ENCODE data around the gene LGALS3BP.
A peak's percentile ranks its signal among the peaks of the same experiment; 100 is the strongest.

LGALS3BP gene

DNA sequence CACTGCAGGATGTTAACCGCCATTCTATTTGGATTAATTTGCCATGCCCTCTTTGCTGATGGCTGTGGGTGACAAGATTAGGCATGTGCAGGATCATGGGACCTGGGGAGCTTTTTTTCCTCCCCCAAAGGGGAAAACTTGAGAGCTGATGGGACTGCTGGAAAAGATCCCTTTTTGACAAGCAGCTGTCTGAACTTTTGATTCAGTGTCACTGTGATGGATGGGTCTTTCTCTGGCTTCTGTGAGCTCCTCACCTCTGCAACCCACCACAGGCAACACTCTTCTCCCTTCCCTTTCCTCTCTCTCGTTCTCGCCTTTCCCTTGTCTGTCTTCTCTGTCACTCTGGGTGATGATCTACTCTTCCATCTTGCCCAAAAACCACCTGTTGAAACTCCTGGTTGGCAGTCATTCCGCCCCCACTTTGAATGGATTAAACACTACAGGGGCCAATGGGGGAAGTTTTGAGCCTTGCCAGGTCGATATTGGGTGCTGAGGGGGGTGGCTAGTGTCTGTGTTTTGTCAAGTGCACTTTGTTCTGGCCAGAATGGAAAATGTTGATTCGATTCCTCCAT lies 32.9 kb upstream of the LGALS3BP start:
- no peak for DNase-seq

DNA sequence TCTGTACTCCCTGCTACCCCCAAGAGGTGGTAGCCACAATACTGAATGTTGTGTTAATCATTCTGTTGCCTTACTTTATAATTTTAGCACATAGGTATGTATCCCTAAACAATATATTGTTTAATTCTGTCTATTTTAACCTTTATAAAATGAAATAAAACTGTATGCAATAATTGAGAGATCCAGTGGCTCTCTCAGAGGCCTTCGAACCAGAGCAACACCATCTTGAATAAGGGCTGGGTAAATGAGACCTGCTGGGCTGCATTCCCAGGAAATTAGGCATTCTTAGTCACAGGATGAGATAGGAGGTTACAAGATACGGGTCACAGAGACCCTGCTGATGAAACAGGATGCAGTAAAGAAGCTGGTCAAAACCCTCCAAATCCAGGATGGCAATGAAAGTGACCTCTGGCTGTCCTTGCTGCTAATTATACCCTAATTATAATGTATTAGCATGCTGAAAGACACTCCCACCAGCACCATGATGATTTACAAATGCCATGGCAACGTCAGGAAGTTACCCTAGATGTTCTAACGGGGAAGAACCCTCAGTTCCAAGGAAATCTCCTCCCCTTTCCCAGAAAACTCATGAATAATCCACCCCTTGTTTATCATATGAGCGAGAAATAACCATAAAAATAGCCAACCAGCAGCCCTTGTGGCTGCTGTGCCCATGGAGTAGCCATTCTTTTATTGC lies 31.9 kb upstream of the LGALS3BP start:
- DNase-seq: no peak

DNA sequence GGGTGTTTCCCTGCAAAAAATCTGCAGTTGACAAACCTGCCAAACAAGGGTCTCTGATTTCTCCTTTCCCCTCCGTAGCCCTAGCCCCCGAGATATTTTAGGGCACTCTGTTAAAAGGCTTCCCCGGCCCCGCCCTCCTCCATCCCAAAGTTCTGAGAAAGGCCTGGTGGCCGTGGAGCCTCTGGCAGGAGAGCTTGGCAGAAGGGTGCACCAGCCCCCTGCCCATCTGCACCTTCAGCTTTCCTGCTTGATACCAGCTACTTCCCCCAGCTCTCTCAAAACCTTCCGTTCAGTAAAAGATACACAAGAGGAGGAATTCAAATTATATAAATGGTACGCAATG lies 30.6 kb upstream of the LGALS3BP start:
- DNase-seq: no peak

DNA sequence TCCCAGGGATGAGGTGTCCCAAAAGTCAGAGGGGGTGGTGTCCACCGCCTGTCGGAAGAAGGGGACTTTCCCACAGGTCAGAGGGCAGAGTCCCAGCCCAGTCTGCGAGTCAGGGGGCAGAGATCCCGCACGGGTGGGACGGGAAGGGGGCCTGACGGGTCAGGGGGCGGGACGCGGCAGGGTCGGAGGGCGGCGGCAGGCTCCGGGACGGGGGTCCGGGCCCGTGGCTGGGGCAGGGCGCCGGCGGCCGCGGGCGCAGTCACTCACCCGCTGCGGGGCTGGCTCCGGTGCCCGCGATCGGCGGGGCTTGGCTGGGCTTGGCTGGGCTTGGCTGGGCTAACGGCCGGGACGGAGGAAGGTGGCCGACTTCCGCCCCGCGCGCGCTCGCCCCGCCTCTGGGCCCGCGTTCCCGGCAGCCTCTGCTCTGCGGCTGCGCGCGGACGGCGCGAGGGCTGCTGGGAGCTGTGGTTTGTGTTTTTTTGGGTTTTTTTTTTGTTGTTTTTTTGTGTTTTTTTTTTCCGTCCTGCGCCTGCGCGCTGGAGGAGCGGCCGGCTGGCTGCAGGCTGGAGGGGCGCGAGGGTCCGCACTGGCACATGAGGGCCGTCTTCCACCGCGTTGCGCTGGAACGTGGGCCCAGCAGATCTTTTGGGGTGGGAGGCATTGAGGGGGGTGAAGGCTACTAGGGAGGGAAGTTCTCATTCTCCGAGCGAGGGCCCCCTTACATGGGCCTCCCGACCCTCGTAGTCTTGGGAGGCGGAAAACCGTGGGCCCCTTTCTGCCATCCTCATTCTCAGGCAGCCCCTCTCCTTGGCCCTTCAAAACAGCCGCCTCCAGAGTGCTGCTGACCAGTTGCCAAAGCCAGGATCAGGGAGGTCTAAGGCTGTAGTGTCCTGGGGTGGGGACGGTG lies 29.9 kb upstream of the LGALS3BP start, which contains the start of gene CANT1:
TSS of gene CANT1 (minus strand) at position 368 of the 907 bp plus-strand sequence. CDS start 12,142 bp downstream, outside the sequence.
- peak; percentile 70 to 88 (median 74) for DNase-seq

DNA sequence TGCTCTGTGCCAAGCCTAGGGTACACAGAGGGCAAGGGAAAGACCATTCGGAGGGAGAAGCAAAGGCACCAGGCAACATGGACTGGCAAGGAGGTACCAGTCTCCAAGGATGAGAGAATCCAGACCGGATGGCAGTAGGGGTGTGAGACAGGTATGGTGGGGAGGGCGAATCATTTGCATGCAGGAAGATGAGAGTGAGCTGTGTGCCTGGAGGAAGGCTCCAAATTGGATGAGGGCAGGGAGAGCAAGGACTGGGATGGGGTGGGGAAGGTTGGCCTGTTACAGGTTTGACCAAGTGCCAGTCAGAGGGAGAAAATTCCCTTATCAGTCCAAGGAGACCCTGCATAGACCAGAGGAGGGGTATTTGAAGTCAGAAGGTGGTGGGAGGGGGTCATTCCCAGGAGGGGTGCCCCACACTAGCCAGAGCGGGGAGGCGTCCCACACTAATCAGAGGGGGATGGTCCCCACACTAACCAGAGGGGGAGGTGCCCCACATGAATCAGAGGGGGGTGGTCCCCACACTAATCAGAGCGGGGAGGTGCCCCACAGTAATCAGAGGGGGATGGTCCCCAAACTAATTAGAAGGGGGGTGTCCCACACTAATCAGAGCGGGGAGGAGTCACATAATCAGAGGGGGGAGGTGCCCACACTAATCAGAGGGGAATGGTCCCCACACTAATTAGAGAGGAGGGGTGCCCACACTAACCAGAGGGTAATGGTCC lies 29.1 kb upstream of the LGALS3BP start:
- no peak for DNase-seq

DNA sequence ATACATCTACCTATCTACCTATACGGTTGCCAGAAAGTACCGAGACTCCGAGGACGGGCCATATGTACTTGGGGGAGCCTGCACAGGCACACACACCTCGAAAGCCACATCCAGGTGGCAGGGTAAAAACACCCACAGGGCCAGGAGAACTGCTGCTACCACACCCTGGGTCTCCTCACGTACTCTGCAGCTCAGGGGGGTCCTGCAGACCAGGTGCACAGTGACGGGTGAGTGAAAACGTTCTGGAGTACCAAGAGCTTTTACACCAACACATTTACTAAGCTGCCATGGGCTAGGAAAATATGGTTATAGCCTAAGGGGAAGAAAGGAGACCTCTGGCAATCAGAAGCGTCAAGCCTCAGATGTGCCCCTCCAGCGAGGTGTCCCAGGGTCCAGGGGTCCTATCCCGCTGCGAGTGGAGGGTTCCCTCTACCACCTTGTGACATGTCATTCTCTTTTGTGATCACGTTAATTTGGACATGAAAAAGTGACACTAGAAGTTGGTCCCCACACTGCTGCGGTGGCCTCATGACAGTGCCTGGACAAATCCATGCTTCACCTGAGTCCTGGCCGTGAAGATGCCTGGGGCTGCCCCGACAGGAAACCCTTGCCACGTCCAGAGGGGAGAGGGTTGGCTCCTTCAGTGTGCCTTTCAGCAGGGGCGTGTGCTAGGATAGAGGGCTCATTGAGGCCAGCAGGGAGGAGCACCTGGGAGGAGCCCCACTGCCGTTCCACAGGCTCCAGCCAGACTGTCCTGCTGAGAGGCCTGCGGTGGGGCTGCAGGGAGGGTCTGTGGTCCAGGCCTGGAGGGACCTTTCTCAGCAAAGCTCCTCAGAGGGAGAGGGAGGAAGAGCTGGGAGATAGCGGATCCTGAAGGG lies 28.0 kb upstream of the LGALS3BP start:
- no peak for DNase-seq

DNA sequence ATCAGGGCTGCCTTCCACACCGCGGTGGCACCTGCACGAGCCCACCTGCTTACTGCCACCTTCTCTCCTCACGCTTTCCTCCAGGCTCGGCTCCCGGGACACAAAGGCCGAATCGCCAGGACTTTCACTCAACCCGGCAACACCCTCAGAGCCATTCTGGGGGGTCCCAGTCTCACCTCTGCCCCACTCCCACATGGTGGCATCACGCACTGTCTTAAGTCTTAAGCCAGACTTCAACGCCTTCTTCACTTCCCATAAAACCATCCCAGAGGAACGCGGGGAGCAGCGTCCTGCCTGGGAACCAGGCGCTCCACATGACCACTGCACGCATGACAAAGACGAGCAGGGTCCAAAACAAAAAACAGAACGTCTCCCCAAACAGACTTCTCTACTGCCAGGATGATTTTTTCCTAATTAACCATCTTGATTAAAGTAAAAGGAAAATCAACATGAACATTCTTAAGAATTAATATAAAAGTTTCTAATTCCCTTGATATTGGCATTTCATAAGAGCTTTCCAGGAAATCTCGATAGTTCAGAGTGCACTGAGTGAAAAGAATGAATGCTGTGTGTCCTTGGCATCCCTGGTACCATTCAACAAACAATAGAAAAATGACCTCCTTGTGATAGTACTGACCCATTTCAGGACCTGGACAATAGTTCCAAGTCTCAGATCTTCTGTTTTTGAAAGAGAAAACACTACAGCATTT lies 27.2 kb upstream of the LGALS3BP start:
- DNase-seq: no peak

DNA sequence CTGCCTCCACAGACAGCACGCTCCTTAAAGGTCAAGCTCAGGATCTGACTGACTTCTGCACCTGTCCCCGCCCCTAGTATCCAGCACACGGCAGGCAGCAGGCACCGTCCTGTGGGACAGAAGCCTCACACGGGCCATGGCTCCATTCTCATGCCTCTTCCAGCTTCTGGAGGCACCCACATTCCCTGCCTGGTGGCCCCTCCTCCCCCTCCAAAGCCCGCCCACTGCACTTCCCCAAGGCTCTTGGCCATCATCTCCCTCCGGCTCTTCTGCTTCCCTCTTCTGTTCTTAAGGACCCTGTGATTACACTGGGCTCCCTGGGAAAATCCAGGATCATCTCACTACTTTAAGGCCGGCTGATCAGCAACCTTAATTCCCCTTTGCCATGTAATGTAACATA lies 26.3 kb upstream of the LGALS3BP start:
- no peak for DNase-seq

DNA sequence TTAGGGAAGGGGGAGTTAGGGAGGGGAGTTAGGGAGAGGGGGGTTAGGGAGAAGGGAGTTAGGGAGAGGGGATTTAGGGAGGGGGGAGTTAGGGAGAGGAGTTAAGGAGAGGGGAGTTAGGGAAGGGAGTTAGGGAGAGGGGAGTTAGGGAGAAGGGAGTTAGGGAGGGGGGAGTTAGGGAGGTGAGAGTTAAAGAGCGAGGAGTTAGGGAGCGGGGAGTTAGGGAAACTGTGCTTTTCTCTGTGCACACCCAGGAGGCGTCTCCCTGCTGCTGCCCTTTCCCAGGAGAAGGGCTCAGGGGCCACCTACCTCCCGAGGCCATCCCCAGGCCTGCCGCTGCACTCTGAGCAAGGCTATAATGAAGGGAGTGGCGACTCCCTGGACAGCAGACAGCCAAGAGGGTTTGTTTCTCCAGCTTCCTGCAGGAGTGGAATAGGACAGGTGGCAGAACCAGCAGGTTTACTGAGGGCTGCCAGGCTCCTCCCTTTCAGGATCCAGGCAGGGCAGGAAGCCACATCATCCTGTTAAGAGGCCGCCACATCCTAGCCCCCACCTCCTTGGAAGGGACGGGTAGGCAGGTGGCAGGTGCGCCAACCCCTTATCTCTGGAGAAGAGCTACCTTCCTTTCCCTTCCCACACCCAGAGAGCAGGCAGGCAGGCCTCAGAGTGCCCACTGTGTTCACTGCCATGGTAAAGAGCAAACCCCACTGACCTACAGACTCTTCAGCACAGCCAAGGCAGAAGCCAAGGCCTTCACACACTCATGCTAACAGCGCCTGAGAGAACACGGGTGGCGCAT lies 25.5 kb upstream of the LGALS3BP start:
- no peak for DNase-seq

DNA sequence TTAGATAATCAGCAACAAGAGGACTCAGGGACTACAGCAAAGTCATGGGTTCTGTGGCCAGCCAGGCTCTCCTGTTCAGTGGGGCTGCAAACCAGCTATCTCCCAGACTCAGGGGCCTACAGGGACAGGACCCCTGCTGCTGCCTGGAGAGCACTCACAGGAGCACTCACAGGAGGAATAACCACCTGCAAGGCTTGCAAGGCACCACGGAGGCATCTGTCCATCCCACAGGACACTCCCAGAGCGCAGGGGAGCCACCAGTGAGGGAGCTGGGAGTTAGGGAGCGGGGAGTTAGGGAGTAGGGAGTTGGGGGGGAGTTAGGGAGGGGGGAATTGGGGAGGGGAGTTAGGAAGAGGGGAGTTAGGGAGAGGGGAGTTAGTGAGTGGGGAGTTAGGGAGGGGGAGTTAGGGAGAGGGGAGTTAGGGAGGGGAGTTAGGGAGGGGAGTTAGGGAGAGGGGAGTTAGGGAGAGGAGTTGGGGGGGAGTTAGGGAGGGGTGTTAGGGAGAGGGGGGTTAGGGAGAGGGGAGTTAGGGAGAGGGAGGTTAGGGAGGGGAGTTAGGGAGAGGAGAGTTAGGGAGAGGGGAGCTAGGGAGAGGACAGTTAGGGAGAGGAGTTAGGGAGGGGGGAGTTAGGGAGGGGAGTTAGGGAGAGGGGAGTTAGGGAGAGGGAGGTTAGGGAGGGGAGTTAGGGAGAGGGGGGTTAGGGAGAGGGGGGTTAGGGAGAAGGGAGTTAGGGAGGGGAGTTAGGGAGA lies 24.1 kb upstream of the LGALS3BP start:
- no peak for DNase-seq

DNA sequence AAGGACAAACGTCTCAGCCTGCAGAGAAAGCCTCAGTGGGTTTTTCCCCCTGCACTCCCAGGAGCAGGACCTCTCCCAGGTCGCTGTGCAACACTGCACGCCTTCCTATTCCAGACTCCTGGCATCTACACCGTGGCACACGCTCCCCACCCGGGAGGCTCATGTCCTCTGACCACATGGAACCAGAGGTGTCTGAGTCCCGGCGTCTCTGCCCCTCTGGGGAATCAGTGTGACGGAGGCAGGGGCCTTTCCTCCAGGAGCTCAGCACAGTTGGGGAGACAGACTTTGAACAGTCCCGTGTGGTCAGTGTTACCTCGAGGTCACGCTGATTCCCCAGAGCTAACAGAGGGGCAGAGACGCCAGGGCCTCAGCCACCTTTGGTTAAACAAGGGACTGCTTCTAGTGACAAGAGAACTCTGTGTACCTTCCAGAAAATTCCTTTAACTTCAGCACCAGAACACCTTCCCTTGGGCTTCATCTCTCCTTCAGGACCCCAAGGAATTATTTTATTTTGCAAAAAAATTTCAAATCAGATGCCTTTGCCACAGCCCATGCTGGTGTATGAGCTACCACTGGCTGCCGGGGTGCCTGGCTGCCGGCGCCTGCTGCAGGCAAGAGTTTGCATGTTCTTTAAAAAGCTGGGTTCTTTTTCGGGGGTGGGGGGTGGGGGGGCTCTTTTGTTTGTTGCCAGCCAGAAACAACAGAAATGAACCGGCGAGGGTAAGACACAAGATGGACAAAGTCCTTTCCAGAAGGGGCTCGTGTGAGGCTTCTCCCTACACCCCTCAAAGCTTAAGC lies 23.3 kb upstream of the LGALS3BP start:
- DNase-seq: no peak

DNA sequence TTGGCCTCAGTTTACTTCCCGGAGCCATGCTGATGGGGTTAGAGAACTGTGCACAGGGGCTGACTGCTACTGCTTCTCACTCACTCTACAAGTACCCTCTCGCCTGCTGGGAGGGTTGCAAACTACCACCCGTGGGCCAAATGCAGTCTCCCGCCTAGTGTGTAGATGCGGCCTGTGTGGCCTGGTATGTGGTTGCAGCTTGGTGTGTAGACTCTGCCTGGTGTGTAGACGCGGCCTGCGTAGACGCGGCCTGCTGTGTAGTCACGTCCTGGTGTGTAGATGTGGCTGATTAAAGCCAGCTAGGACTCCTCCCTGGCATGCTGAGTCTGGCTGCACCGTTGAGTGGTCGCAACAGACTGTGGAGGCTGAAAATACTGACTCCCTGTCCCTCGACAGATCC lies 22.6 kb upstream of the LGALS3BP start:
- no peak for DNase-seq

DNA sequence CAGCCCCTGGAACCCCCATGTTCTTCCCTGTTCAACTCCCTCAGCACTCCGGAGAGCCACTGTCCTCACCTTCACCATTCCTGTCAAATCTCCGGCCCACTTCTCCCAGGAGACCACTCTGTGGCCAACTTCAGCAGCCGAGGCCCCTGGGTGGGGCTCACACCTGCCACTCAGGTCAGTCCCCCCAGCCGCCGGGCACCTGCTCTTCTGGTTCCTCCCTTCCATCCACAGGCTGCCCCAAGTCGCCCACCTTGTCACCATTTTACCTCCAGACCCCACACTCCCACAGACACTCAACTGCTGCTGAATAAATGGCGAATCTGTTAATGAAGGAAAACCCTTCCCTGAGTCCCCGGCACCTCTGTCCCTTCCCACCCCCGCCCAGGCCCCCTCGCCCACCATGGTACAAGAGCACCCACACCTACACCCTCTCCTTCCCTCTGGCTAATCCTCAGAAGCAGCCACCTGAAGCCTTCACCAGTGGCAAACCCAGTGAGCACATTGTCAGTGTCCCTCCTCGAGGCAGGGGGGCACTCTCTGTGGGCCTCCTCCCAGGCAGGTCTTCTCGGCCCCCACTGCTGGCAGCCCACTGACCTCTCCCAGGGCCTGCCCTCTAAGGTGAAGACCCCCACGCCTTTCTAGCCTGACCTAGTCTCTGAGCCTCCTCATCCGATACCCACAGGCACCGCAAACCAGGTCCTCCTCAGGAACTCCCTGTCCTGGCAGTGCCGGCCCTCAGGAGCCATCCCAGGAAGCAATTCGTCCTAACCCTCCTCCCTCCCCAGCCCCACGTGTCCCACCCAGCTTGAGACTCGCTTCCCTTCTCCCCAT lies 21.7 kb upstream of the LGALS3BP start:
- no peak for DNase-seq

DNA sequence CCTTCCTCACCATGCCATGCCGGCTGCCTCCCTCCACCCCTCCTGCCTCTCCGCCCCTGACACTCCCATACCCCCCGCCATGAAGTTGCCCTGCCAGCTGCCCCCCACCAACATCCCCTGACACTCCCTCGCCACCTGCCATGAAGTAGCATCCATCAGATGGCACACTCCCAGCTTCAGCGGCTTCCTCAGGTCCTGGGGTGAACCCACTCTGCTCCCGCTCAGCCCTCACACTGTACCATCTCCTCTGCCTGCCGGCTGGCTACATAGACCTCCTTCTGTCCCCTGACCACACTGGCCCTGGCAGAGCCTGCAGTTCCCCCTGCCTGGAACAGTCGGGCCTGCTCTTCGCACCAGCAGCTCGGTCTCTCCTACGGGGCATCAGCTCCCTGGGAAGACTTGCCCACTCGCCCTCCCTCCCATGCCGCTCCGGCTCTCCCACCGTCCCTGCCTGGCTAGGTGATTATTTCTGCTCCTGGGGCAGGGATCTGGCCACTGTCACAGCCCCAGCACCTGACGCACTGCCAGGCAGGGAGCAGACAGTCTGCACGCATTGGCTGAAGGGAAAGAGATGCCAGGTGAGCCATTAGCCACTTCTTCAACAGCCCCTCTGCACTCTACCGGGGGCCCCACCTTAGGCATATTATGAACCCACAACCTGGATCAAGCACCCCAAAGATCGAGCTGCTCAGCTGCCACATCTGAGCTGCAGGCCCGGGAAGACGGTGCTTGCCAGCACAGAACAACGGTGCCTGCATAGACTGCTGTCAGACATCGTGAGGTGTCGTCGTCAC lies 20.9 kb upstream of the LGALS3BP start:
- DNase-seq: no peak

DNA sequence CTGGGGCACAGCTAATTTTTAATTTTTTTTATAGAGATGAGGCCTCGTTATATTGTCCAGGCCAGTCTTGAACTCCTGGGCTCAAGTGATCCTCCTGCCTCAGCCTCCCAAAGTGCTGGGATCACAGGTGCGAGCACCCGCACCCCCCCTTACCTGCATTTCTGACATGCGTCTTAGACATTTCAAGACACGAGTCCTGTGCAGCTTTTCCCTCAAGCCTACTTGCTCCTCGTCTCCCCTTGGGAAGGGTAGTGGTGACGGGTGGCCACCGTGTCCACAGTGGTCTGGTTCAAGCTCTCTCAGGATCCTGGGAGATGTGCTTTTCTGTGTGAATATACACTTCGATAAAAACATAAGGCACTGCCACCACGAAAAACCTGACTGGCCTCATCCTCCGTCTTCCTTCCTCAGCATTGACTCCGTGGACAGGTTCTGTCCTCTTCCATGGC lies 20.2 kb upstream of the LGALS3BP start:
- no peak for DNase-seq

DNA sequence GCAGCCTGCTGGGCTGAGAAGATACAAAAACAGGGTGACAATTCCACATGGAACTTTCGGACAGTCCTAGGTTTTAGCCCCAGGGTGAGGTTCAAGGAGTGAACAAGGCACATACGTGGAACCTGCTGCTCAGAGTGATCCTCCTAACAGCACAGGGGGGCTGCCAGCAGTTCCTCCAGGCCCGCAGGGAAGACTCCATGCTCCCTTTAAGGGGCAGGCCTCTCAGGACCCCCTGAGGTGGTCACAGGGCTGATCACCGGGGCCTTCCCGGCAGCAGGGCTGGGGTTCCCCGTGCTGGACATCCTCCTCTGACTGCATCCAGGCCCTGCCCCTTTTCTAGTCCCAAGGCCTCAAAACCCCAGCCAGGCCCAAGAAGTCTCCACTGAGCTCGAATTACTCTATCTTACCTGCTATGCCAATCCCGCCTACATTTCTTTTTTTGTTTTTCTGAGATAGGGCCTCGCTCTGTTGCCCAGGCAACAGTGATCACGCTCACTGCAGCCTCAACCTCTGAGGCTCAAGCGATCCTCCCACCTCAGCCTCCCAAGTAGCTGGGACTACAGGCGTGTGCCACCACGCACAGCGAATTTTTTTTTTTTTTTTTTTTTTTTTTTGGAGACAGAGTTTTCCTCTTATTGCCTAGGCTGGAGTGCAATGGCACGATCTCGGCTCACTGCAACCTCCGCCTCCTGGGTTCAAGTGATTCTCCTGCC lies 19.5 kb upstream of the LGALS3BP start:
- no peak for DNase-seq
